Stomach (tissue), 4 donors: ENCODE results near the gene OXA1L.

Experiments
- CTCF ChIP-seq, 7 experiments: fragments of 450-650 bp in 4 of 7; fragments of 200-600 bp in 3 of 7; sonication (generic) in 3 of 7; IDR thresholded peaks; one replicate each; pipeline ENCODE4 v1.5.1; 2016 to 2019; ENCODE audit warnings: antibody characterized with exemption in 7 of 7, control low read depth in 2 of 7, mild to moderate bottlenecking in 1 of 7
- EP300 ChIP-seq: sonication (generic); formaldehyde crosslinking; IDR thresholded peaks from one replicate; pipeline ENCODE4 v1.6.1; 2017; ENCODE audit warnings: antibody characterized with exemption
- POLR2A ChIP-seq, 4 donors: fragments of 450-650 bp; IDR thresholded peaks; one replicate each; pipeline ENCODE4 v1.6.1; 2016; ENCODE audit warnings: antibody characterized with exemption in 4 of 4, control low read depth in 2 of 4, mild to moderate bottlenecking in 1 of 4, moderate library complexity in 1 of 4
- POLR2AphosphoS5 ChIP-seq, 3 donors: sonication (generic); formaldehyde crosslinking; IDR thresholded peaks; one replicate each; pipeline ENCODE4 v1.6.1; 2016; ENCODE audit warnings: antibody characterized with exemption in 3 of 3

DNA sequence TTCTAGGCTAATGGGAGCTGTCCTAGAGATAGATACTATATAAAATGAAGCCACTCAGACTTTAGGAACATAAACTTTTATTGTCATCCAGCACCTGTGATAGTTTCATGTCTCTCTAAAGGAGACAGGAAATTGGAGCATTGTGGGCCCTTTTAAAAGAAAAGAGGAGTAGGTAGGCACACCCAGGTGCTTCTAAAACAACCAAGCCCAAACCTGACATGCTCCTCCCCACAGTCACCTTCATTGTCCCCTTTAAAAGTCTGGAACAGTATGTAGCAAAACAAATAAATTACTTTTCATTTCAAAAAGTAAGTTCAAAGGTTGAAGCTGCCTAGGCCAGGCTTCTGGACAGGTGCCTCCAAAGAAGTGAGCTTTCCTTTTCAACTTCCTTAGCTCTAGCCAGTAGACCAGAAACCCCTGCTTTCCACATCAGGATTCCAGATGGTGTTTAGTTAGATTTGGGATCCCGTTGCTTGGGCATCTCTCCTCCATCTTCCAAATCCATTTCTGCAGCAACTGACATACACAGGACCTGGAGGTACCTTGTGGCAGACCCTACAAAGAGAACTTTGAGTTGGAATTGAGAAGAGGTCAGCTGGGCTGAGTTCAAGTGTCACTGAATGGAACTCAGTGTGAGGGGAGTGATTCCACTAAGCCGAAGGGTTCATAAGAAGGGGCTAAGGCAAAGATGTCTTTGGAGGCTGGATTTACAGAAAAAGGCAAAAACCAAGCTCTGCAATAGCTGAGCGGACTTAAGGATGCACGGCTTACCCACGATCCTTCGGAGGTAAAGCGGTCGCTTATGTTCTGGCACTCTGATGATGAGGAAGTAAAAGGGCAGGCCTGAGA lies 6.9 kb downstream of the OXA1L start:
- no peak for TF ChIP-seq CTCF (IDR thresholded peaks at IDR 0.05)
- TF ChIP-seq POLR2AphosphoS5 (IDR thresholded peaks at IDR 0.05), result no peak
- TF ChIP-seq POLR2A (IDR thresholded peaks at IDR 0.05), result no peak
- TF ChIP-seq EP300, result no peak
